Lower leg skin (tissue), 4 donors: ENCODE measurements around the gene LMF1. TPM values are rescaled to one million over a fixed set of nuclear protein-coding genes. Genes with fewer than 3 reads are reported as not detected.

ENCODE experiments used
- DNase-seq, 2 donors: peaks; one replicate each; pipeline ENCODE4 v3.0.0-alpha.2; 2019; ENCODE audit warnings: low spot score in 2 of 2
- H3K4me3 ChIP-seq: fragments of 200-600 bp; sonication (generic); 2 replicates; pipeline ENCODE4 v1.5.1; 2017; ENCODE audit warnings: mild to moderate bottlenecking, low read depth; ENCODE audit not compliant: poor library complexity, severe bottlenecking
- CTCF ChIP-seq, 3 donors: fragments of 450-650 bp; IDR thresholded peaks; one replicate each; pipeline ENCODE4 v1.5.1; 2016; ENCODE audit warnings: antibody characterized with exemption in 3 of 3, mild to moderate bottlenecking in 3 of 3, moderate library complexity in 2 of 3
- POLR2A ChIP-seq, 2 donors: fragments of 450-650 bp; IDR thresholded peaks; one replicate each; pipeline ENCODE4 v1.6.1; 2016 to 2017; ENCODE audit warnings: antibody characterized with exemption in 2 of 2, mild to moderate bottlenecking in 1 of 2, moderate library complexity in 1 of 2
- WGBS, 2 donors: methylation state at CpG; one replicate each; pipeline ENCODE4 v1.1.5; 2018; 5-methylcytosine and 5-hydroxymethylcytosine counted together
- intact Hi-C: fragments of 100-400 bp; cut with DNase I; formaldehyde crosslinking; loops from one replicate; pipeline ENCODE4 v1.15.0; 2023; ENCODE audit warnings: low total_unique reads
- total RNA-seq, 4 donors: library from RNA; depleted of rRNA; stranded (reverse); fragments of >200 nt; gene quantifications; one replicate each; pipeline ENCODE4 v1.1.0, GENCODE V29; 2016

LMF1 gene
- total RNA-seq, 4 donors from 2014 or later: 31.3 to 68.3 (median 50.3) TPM

- no peak for TF ChIP-seq POLR2A (IDR thresholded peaks at IDR 0.05)
- no peak for TF ChIP-seq CTCF (IDR thresholded peaks at IDR 0.05)
- WGBS, 2 donors: 93 to 96% methylated on average over 10 of the region's 10 CpGs
- intact Hi-C loops: loop anchor here (10.0 kb wide), 1 partner anchor 99 kb away; no protein-coding TSS in a partner anchor
These were observed 25.3 kb downstream of the LMF1 start for GRCh38 chr16:945271-946047.

GRCh38 chr16:943971-944370, 26.8 kb downstream of the LMF1 start:
- intact Hi-C loops: loop anchor here (10.0 kb wide), 1 partner anchor 101 kb away; no protein-coding TSS in a partner anchor
- DNase-seq: no peak
- 93 to 99% methylated on average over 5 of the region's 5 CpGs for WGBS, 2 donors
- TF ChIP-seq CTCF (IDR thresholded peaks at IDR 0.05) (no peak), POLR2A (IDR thresholded peaks at IDR 0.05) (no peak)
- H3K4me3 ChIP-seq: no peak overlapping the region

More at GRCh38 chr16:945271-946047, 25.3 kb downstream of the LMF1 start:
- H3K4me3 ChIP-seq: no peak overlapping the region
- DNase-seq: no peak

DNA sequence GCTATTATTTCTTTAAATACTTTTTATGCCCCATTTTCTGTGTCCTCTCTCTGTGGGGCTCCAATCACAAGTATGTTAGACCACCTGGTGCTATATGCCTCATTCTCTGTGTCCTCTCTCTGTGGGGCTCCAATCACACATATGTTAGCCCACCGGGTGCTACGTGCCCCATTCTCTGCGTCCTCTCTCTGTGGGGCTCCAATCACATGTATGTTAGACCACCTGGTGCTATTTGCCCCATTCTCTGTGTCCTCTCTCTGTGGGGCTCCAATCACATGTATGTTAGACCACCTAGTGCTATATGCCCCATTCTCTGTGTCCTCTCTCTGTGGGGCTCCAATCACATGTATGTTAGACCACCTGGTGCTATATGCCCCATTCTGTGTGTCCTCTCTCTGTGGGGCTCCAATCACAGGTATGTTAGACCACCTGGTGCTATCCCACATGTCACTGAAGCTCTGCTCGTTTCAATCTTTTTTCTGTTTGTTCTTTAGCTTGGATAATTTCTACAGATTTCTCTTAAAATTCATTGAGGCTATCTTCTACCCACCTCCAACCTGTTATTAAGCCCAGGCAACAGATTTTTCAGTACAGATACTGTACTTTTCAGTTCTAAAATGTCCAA, 28.2 kb downstream of the LMF1 start:
- intact Hi-C loops: loop anchor here (10.0 kb wide), 1 partner anchor 102 kb away; no protein-coding TSS in a partner anchor
- no peak overlapping the region for H3K4me3 ChIP-seq
- DNase-seq: no peak
- WGBS, 2 donors: 93 to 97% methylated on average over 4 of the region's 4 CpGs
- no peak for TF ChIP-seq POLR2A (IDR thresholded peaks at IDR 0.05)

DNA sequence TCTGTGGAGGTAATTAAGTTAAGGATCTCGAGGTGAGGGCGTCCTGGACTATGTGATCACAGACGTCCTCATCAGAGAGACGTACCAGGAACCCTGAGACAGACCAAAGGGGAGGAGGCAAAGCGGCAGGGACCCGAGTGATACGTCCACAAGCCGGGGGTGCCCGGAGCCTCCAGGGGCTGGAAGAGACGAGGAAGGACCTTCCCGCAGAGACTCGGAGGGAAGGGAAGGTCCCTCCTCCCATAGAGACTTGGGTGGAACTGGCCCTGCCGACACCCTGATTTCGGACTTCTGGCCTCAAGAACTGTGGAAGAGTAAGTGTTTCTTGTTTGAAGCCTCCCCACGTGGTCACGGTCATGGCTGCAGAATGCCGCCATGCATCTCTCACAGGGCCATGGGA, 30.8 kb downstream of the LMF1 start:
- 94 to 95% methylated on average over 17 of the region's 17 CpGs for WGBS, 2 donors
- no peak for DNase-seq
- TF ChIP-seq CTCF (IDR thresholded peaks at IDR 0.05): no peak
- TF ChIP-seq POLR2A (IDR thresholded peaks at IDR 0.05): no peak
- intact Hi-C loops: loop anchor here (10.0 kb wide), 1 partner anchor 105 kb away; no protein-coding TSS in a partner anchor
- H3K4me3 ChIP-seq: no peak overlapping the region

DNA sequence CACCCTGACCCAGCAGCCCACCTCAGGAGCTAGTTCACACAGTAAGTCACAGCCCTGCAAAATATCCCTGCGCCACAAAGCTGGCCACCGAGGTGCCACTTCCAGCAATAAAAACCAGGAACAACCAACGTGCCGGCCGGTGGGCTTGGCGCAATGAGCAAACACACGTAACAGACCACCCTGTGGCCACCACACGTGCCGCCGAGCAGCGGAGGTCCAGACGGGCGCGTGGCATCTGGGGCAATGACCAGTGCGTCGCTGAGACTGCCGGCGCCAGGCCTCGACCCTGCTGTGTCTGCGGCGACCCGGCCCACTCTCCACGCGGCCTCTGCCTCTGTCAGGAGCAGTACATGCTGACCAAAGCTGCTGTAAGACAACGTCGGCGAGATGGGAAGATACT, 31.5 kb downstream of the LMF1 start:
- TF ChIP-seq CTCF (IDR thresholded peaks at IDR 0.05) (no peak), POLR2A (IDR thresholded peaks at IDR 0.05) (no peak)
- DNase-seq: no peak
- WGBS, 2 donors: 97 to 98% methylated on average over 27 of the region's 27 CpGs
- no peak overlapping the region for H3K4me3 ChIP-seq
- intact Hi-C loops: no loop called here

DNA sequence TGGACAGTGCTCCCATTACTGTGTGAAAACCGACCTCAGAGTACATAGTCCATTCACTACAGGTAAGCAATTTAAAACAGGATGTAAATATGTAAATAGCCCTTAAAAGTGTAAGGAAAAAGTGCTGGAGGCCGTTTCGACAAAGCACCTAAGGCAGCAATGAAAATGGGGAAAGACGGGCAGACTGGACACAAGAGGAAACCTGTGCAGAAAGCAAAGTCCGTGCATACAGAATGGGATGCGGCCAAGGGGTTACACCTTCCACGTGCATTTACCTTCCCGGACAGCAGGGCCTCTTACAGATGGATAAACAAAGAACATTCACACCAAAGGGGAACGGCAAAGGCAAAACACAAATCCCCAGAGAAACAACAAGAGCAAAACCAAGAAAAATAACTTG, 32.0 kb downstream of the LMF1 start:
- DNase-seq: no peak
- intact Hi-C loops: no loop called here
- WGBS, 2 donors: 89 to 92% methylated on average over 9 of the region's 9 CpGs
- no peak overlapping the region for H3K4me3 ChIP-seq
- TF ChIP-seq CTCF (IDR thresholded peaks at IDR 0.05) (no peak), POLR2A (IDR thresholded peaks at IDR 0.05) (no peak)
